NCI-H69 (cell line): ENCODE results near the gene EVX1.

Source experiments
- DNase-seq: peaks from one replicate; lab custom pipeline; 2025; lab: John Stamatoyannopoulos, UW

EVX1 gene

GRCh38 chr7:27242555-27243339 lies at the start of gene EVX1:
Gene EVX1 (plus strand): TSS chr7:27242802. CDS start chr7:27243031, 229 bp downstream.
- peak; percentile 91 for DNase-seq

GRCh38 chr7:27193335-27194001 lies 49.1 kb upstream of the EVX1 start:
- DNase-seq, result no peak

- no peak for DNase-seq
These were observed 48.6 kb upstream of the EVX1 start for GRCh38 chr7:27194002-27194352.

GRCh38 chr7:27194686-27195379 lies 47.8 kb upstream of the EVX1 start:
- no peak for DNase-seq

GRCh38 chr7:27196287-27196767 lies 46.3 kb upstream of the EVX1 start:
- DNase-seq, result peak; percentile 80

- no peak for DNase-seq
These were observed 45.2 kb upstream of the EVX1 start for GRCh38 chr7:27197137-27198042.

- peak; percentile 55 for DNase-seq
These were observed 44.3 kb upstream of the EVX1 start for GRCh38 chr7:27198138-27198841.

- DNase-seq, result peak; percentile 72
These were observed 43.5 kb upstream of the EVX1 start for GRCh38 chr7:27198871-27199801.

GRCh38 chr7:27199849-27200760 lies 42.5 kb upstream of the EVX1 start, which contains the start of gene HOXA13:
Gene HOXA13 (minus strand): TSS chr7:27200091. CDS start chr7:27200077, 14 bp downstream.
- DNase-seq, result peak; percentile 87

- peak; percentile 60 for DNase-seq
These were observed 41.6 kb upstream of the EVX1 start for GRCh38 chr7:27200761-27201579.

GRCh38 chr7:27201580-27202017 lies 41.0 kb upstream of the EVX1 start:
- peak; percentile 55 for DNase-seq

- DNase-seq, result no peak
These were observed 40.4 kb upstream of the EVX1 start for GRCh38 chr7:27202018-27202861.

GRCh38 chr7:27202862-27203134 lies 39.8 kb upstream of the EVX1 start:
- DNase-seq, result no peak

GRCh38 chr7:27203365-27203953 lies 39.1 kb upstream of the EVX1 start:
- no peak for DNase-seq

GRCh38 chr7:27203964-27204594 lies 38.5 kb upstream of the EVX1 start:
- DNase-seq, result no peak

GRCh38 chr7:27204851-27205322 lies 37.7 kb upstream of the EVX1 start:
- DNase-seq, result peak; percentile 72
